NT2/D1 (cell line): ENCODE results near the gene CNGB1.

Experiments used
- DNase-seq: peaks from one replicate; pipeline ENCODE4 v3.0.0-alpha.2; 2011; ENCODE audit warnings: low read depth, low spot score
- H3K27me3 ChIP-seq: 2 replicates; pipeline ENCODE4 v1.6.0; 2011; ENCODE audit warnings: mild to moderate bottlenecking; ENCODE audit not compliant: insufficient read length, insufficient read depth
- H3K36me3 ChIP-seq: 2 replicates; pipeline ENCODE4 v1.6.1; 2011; ENCODE audit warnings: mild to moderate bottlenecking, low read length, mixed read lengths; ENCODE audit not compliant: insufficient read depth, insufficient read length
- H3K4me1 ChIP-seq: 2 replicates; pipeline ENCODE4 v1.5.1; 2011; ENCODE audit not compliant: insufficient read depth, insufficient read length
- H3K4me3 ChIP-seq: 2 replicates; pipeline ENCODE4 v1.5.1; 2011; ENCODE audit warnings: low read depth; ENCODE audit not compliant: insufficient read length
- H3K9ac ChIP-seq: 2 replicates; pipeline ENCODE4 v1.6.0; 2011; ENCODE audit warnings: low read depth; ENCODE audit not compliant: insufficient read length
- H3K9me3 ChIP-seq: 2 replicates; pipeline ENCODE4 v1.5.1; 2011; ENCODE audit warnings: mild to moderate bottlenecking, low read length; ENCODE audit not compliant: insufficient read depth
- SUZ12 ChIP-seq: IDR thresholded peaks from 2 replicates; pipeline ENCODE4 v1.6.1; 2011; ENCODE audit not compliant: insufficient read length, insufficient read depth; ENCODE audit errors: extremely low read depth
- YY1 ChIP-seq: IDR thresholded peaks from 2 replicates; pipeline ENCODE4 v1.6.1; 2011; ENCODE audit not compliant: insufficient read length, insufficient read depth
- ZNF274 ChIP-seq: IDR thresholded peaks from 2 replicates; pipeline ENCODE4 v1.6.1; 2011; ENCODE audit warnings: mild to moderate bottlenecking, low read depth, low read length

Gene CNGB1

DNA sequence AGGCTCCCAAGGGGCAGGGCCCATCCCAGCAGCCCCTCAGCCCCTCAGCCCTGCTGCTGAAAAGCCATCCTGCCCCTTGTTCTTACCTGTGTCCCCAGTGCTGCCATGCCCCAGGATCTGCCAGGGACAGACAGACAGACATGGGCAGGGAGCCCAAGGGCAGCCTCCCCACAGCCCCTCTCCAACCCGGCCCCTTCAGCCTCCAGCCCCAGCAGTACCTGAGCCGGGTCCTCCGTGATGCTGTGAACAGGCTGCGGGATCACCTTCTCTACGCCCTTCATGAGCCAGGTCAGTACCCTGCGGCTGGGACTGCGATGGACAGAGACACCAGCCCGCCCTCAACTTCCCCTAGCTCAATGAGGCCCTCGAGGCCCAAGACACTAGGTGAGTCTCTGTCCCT is 8.2 kb downstream of the CNGB1 start:
- no peak overlapping the region for H3K9ac ChIP-seq
- H3K4me3 ChIP-seq = no peak overlapping the region
- no peak for TF ChIP-seq ZNF274
- TF ChIP-seq YY1 = no peak
- no peak for TF ChIP-seq SUZ12

DNA sequence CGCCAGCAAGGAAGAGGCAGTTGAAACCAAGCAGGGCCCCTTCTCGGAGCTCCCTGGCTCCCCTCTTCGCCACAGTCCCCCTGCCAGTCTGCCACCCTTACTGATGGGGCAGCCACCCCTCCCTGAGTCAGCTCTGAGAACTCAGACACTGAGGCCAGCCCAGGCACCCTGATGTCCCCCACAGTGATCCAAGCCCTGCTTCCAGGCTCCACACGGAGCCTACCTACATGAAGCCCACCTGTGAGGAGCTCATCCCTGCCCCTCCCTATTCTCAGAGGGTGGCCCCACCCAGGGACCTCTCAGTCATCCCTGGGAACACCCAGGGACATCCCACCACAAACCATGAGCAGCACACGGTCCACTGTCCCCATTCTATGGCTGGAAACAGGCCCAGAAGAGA is 8.9 kb downstream of the CNGB1 start:
- Histone ChIP-seq H3K9me3 (no peaks in the 10 kb centered on the region), H3K27me3 (no peaks in the 10 kb centered on the region), H3K9ac (no peak overlapping the region), H3K4me3 (no peak overlapping the region), H3K4me1 (peaks cover 21% of the 10 kb centered on the region), H3K36me3 (no peaks in the 10 kb centered on the region)
- DNase-seq = no peak
- TF ChIP-seq SUZ12 (no peak), ZNF274 (no peak), YY1 (no peak)

More for the DNA sequence above, 8.2 kb downstream of the CNGB1 start:
- Histone ChIP-seq H3K36me3 (no peaks in the 10 kb centered on the region), H3K27me3 (no peaks in the 10 kb centered on the region), H3K4me1 (peaks cover 19% of the 10 kb centered on the region), H3K9me3 (no peaks in the 10 kb centered on the region)
- DNase-seq = no peak

DNA sequence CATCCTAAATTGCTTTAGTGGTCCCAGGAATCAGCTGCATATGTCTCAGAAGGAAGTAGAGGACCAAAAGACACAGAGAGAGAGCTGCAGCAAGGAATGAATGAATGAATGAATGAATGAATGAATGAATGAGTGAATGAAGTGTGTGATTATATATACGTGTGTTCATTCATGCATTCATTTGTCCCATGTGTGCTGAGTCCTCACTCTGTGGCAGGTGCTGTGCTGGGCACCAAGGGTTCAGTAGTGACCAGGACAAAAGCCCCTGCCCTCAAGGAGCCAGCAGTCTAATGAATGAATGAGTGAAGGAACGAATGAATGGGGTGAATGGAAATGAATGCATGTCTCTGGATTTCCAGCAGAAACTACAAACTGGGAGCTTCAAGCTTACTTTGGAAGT is 9.4 kb downstream of the CNGB1 start:
- TF ChIP-seq SUZ12 = no peak
- TF ChIP-seq YY1 = no peak
- no peak for TF ChIP-seq ZNF274

DNA sequence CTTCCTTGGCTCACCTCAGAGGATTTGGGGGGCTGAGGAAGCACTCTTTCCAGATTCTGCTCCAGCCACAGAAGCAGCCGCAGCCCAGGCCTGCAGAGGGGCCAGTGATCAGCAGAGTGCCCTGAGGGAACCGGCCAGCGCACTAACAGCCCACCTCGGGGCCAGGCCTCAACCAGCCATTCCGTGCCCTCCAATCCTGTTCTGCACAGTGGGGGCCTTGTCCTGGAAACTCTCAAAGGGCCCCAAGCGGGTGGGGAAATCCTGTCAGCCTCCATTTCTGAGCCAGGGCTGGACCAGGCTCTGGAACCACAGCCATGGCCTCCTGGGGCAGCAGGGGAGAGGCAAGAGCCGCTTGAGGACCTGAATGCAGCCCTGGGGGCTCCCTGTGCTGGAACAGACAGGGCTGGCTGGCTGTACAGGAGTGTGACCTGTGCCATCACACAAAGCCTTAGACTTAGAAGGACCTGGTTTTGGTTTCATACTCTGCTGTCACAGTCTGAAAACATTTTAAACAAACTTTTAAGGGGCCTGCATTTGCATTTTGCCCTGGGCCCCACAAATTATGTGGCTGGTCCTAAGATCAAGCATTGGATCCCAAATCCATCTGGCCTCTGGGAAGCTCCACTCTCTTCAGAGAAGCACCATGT is 10.0 kb downstream of the CNGB1 start:
- TF ChIP-seq SUZ12 (no peak), ZNF274 (no peak), YY1 (no peak)

More for the DNA sequence above, 9.4 kb downstream of the CNGB1 start:
- Histone ChIP-seq H3K4me3 (no peak overlapping the region), H3K27me3 (no peaks in the 10 kb centered on the region), H3K9ac (no peak overlapping the region), H3K36me3 (no peaks in the 10 kb centered on the region), H3K4me1 (peaks cover 23% of the 10 kb centered on the region), H3K9me3 (no peaks in the 10 kb centered on the region)
- DNase-seq = no peak

GRCh38 chr16:57960310-57960709 is 10.6 kb downstream of the CNGB1 start:
- Histone ChIP-seq H3K27me3 (no peaks in the 10 kb centered on the region), H3K9me3 (no peaks in the 10 kb centered on the region), H3K9ac (no peak overlapping the region), H3K4me1 (peaks cover 23% of the 10 kb centered on the region), H3K4me3 (no peak overlapping the region), H3K36me3 (no peaks in the 10 kb centered on the region)
- no peak for TF ChIP-seq SUZ12
- TF ChIP-seq ZNF274 = no peak
- no peak for TF ChIP-seq YY1
- DNase-seq = no peak

More for the DNA sequence above, 10.0 kb downstream of the CNGB1 start:
- H3K9ac ChIP-seq = no peak overlapping the region
- peaks cover 23% of the 10 kb centered on the region for H3K4me1 ChIP-seq
- H3K36me3 ChIP-seq = no peaks in the 10 kb centered on the region
- DNase-seq = no peak
- H3K4me3 ChIP-seq = no peak overlapping the region
- no peaks in the 10 kb centered on the region for H3K9me3 ChIP-seq
- H3K27me3 ChIP-seq = no peaks in the 10 kb centered on the region

DNA sequence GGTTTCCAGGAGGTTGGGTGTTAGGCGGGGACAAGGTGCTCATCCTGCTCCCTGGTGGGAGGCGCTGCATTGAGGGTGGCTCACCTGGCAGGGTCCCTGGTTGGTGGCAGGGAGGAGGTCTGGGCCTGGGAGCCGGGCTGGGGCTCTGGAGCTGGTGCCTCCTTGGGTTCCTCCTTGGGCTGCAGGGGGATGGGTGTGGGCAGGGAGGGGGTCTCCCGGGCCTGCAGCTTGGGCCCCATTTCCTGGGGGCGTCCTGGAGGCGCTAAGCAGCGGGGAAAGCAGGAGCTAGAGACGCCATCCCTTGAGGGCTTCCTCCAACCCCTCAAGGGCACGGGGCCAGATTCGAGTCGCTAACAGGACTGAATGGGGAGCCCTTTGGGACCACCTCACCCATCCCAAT is 11.1 kb downstream of the CNGB1 start:
- Histone ChIP-seq H3K27me3 (no peaks in the 10 kb centered on the region), H3K4me3 (no peak overlapping the region)
- DNase-seq = no peak

DNA sequence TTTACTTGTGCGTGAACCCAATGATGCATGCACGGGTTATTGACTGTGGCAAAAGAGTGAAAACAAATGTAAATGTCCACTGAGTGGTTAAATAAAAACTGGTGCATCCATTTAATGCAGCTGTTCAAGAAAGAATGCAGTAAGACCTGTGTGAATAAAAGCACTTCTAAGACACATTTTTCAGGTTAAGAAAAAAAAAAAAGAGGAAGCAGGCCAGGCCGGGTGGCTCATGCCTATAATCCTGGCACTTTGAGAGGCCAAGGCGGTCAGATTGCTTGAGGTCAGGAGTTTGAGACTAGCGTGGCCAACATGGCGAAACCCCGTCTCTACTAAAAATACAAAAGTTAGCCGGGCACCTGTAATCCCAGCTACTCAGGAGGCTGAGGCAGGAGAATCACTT is 11.8 kb downstream of the CNGB1 start:
- no peaks in the 10 kb centered on the region for H3K9me3 ChIP-seq
- no peak for TF ChIP-seq YY1
- no peak for TF ChIP-seq SUZ12
- TF ChIP-seq ZNF274 = no peak
- no peak overlapping the region for H3K4me3 ChIP-seq
- no peak for DNase-seq
- H3K9ac ChIP-seq = no peak overlapping the region
- H3K36me3 ChIP-seq = no peaks in the 10 kb centered on the region
- peaks cover 23% of the 10 kb centered on the region for H3K4me1 ChIP-seq
- no peaks in the 10 kb centered on the region for H3K27me3 ChIP-seq

More for the DNA sequence above, 11.1 kb downstream of the CNGB1 start:
- no peaks in the 10 kb centered on the region for H3K9me3 ChIP-seq
- TF ChIP-seq SUZ12 (no peak), YY1 (no peak), ZNF274 (no peak)
- H3K4me1 ChIP-seq = peaks cover 23% of the 10 kb centered on the region
- H3K9ac ChIP-seq = no peak overlapping the region
- H3K36me3 ChIP-seq = no peaks in the 10 kb centered on the region
